GM13977 (cell line): ENCODE measurements around the gene SLC6A6.

ENCODE experiments used
- DNase-seq: peaks from one replicate; pipeline ENCODE4 v3.0.0; 2012; ENCODE audit warnings: low spot score
- CTCF ChIP-seq: IDR thresholded peaks from 2 replicates; pipeline ENCODE4 v1.5.1; 2012; ENCODE audit warnings: mild to moderate bottlenecking, control low read depth; ENCODE audit not compliant: insufficient read depth; ENCODE audit errors: extremely low read depth, missing control alignments
- in situ Hi-C: fragments of 300-500 bp; cut with MboI; formaldehyde crosslinking; loops from one replicate; pipeline ENCODE4 v1.12.0; 2022; ENCODE audit warnings: low sequenced_read_pairs, low pct_unique_long_range_greater_than_20kb, mixed read lengths, inconsistent platforms; ENCODE audit not compliant: unreplicated experiment

The SLC6A6 gene

GRCh38 chr3:14361068-14361677, 41.2 kb upstream of the SLC6A6 start:
- no peak for TF ChIP-seq CTCF
- in situ Hi-C loops: no loop called here
- DNase-seq: no peak

GRCh38 chr3:14362890-14363289, 39.5 kb upstream of the SLC6A6 start:
- in situ Hi-C loops: no loop called here
- DNase-seq: no peak
- TF ChIP-seq CTCF: no peak

DNA sequence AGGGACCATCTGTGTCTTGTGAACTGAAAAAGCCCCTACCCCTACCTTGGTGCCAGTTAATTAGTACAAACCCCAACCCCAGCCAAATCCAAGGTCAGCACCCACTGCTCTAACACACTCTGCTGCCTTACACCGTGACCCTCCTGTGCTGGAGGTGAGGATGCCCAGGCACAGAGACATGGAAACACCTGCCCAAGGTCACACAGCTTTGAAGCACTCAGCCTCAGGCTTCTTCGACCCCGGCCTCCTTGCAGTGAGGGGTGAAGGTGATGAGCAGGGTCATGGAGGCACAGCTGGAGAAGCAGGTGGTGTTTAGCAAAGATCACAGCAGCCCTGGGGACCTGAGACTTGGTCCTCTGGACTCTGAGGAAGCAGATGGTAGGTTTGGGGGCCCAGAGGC, 39.0 kb upstream of the SLC6A6 start:
- DNase-seq: no peak
- in situ Hi-C loops: no loop called here
- no peak for TF ChIP-seq CTCF

DNA sequence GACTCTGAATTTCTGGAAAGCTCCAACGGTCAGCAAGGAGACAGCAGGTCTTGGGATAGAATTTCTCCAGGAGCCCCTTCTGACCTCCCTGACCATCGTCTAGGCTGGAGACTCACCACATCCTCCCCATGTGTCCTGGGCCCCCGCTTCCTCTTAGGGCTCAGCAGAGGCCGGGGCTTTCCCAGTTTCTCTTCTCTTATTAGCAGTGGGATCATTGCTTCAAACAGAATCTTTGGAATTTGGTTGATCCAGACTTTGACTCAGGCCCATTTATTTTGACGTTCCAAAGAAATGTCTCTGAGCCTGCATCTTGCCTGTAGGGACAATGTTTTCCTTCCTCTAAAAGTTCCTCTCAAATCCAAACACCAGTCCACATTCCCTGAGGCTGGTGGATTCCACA, 38.4 kb upstream of the SLC6A6 start:
- DNase-seq: no peak
- in situ Hi-C loops: no loop called here
- no peak for TF ChIP-seq CTCF

- DNase-seq: no peak
- TF ChIP-seq CTCF: no peak
- in situ Hi-C loops: no loop called here
These were observed 37.7 kb upstream of the SLC6A6 start for GRCh38 chr3:14364580-14365292.

DNA sequence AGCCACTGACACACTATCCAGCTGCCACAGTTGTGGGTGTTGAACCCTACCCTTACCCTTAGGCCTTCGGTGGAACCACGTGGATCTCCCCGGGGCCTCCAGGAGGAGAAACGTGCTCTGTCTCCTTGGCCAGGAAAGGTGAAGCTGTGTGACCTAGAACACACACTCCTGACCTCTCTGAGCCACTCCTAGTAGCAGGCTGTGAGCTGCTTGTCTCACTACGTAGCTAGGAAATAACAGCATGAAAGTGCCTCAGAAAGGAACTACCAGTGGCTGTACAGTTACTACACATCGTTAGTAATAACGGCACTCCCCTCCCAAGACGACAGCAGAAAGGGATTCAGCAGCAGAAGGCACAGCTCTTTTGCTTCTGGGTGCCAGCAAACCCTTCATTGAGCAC, 36.2 kb upstream of the SLC6A6 start:
- in situ Hi-C loops: no loop called here
- DNase-seq: no peak
- TF ChIP-seq CTCF: no peak
